Neuron (in vitro differentiated cells): Measurements from ENCODE around the gene LRP1B.
"Not testable (repeated sequence)": the region's sequence is repeated elsewhere in the genome, so short reads cannot be mapped to it uniquely, and the experiment has no call there.

Experiments
- H2AFZ ChIP-seq: one replicate; pipeline ENCODE4 v1.6.1; 2013; ENCODE audit warnings: low read depth, mild to moderate bottlenecking, inconsistent platforms, low read length, moderate library complexity
- H3K27me3 ChIP-seq: one replicate; pipeline ENCODE4 v1.6.1; 2013; ENCODE audit warnings: low read length; ENCODE audit not compliant: insufficient read depth
- H3K36me3 ChIP-seq: one replicate; pipeline ENCODE4 v1.6.1; 2013; ENCODE audit warnings: low read length; ENCODE audit not compliant: insufficient read depth
- H3K4me1 ChIP-seq: one replicate; pipeline ENCODE4 v1.6.1; 2013; ENCODE audit warnings: low read length; ENCODE audit not compliant: insufficient read depth
- H3K4me3 ChIP-seq: 2 replicates; pipeline ENCODE4 v1.5.1; 2013; ENCODE audit warnings: mild to moderate bottlenecking, low read length, moderate library complexity
- H3K9me3 ChIP-seq: one replicate; pipeline ENCODE4 v1.6.1; 2013; ENCODE audit warnings: low read length

The LRP1B gene

DNA sequence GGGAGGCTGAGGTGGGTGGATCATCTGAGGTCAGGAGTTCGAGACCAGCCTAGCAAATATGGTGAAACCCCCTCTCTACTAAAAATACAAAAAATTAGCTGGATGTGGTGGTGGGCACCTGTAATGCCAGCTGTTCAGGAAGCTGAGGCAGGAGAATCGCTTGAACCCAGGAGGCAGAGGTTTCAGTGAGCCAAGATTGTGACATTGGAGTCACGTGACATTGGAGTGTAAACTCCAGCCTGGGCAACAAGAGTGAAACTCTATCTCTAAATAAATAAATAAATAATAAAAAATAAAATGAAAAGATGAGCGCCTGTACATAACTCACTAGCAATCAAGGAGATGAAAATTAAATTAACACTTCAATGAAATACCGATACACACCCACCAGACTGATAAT, 1853.5 kb downstream of the LRP1B start:
- H2AFZ ChIP-seq, H3K27me3 ChIP-seq, H3K9me3 ChIP-seq, H3K36me3 ChIP-seq, H3K4me3 ChIP-seq, H3K4me1 ChIP-seq: not testable (repeated sequence)

GRCh38 chr2:140276661-140277060, 1854.2 kb downstream of the LRP1B start:
- Histone ChIP-seq H2AFZ (no peak overlapping the region), H3K9me3 (no peaks in the 10 kb centered on the region), H3K4me3 (no peak overlapping the region), H3K4me1 (no peaks in the 10 kb centered on the region), H3K27me3 (no peaks in the 10 kb centered on the region), H3K36me3 (no peaks in the 10 kb centered on the region)

GRCh38 chr2:140275427-140275826, 1855.4 kb downstream of the LRP1B start:
- Histone ChIP-seq H3K36me3 (no peaks in the 10 kb centered on the region), H3K27me3 (no peaks in the 10 kb centered on the region), H3K9me3 (no peaks in the 10 kb centered on the region), H3K4me3 (no peak overlapping the region), H2AFZ (no peak overlapping the region), H3K4me1 (no peaks in the 10 kb centered on the region)

DNA sequence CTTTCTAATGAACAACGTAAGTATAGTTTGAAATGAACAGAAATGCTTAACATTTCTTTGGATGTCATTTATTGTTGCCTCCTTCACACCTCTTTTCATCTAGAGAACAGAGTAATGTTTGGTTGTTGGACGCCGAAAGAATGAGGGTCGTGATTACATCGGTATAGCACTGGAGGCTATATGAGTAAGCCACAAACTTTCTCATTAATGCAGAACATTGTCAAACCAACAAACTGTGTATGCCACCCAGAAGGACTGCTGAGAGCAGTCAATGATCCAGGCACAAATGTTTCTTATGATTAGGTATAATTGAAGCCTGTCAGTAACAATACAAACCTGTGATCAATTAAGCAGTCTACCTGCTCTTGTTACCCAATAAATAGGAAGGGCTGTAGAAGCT, 1855.9 kb downstream of the LRP1B start:
- H3K27me3 ChIP-seq = no peaks in the 10 kb centered on the region

DNA sequence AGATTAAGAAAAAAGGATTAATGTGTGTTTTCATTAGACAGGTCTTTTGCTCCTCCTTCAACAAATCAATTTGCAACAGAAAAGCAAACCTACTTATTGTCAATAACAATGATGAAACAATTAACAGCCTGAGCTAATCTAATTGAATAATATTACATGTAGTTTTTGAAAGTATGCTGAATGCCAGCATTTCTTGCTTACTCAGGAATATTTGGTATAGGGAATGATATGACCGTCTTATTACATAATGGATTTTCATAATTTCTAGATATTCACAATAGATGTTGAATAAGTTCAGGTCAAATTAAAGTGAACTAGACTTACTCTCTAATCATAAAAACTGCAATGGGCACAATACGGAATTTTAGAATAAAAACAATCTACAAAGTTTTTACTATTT, 1856.9 kb downstream of the LRP1B start:
- Histone ChIP-seq H3K36me3 (no peaks in the 10 kb centered on the region), H3K9me3 (no peaks in the 10 kb centered on the region), H2AFZ (no peak overlapping the region), H3K4me1 (no peaks in the 10 kb centered on the region), H3K4me3 (no peak overlapping the region), H3K27me3 (no peaks in the 10 kb centered on the region)

More for the DNA sequence above, 1855.9 kb downstream of the LRP1B start:
- Histone ChIP-seq H2AFZ (no peak overlapping the region), H3K4me3 (no peak overlapping the region), H3K36me3 (no peaks in the 10 kb centered on the region), H3K4me1 (no peaks in the 10 kb centered on the region), H3K9me3 (no peaks in the 10 kb centered on the region)

DNA sequence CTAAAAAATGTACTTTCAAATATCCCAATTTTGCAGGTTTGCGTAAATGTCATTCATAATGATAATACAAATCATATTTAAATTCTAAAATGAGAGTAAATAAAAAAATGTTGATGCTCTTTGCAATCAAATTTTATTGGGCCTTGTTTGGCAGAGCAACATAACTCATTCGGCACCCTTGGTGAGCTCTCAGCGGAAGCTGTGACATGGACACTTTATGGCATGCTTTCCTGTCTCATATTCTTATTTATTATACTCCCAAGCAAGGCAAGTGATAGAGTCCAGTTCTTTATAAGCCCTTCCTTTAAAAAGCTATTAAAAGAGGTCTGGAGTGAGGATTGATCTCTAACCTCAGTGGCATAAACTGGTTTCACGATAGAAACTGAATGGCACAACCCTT, 1857.4 kb downstream of the LRP1B start:
- H3K9me3 ChIP-seq = no peaks in the 10 kb centered on the region
- no peaks in the 10 kb centered on the region for H3K4me1 ChIP-seq
- no peaks in the 10 kb centered on the region for H3K36me3 ChIP-seq
- H2AFZ ChIP-seq = no peak overlapping the region
- no peak overlapping the region for H3K4me3 ChIP-seq
- H3K27me3 ChIP-seq = no peaks in the 10 kb centered on the region

GRCh38 chr2:140270224-140270623, 1860.6 kb downstream of the LRP1B start:
- Histone ChIP-seq H2AFZ (no peak overlapping the region), H3K9me3 (no peaks in the 10 kb centered on the region), H3K4me3 (no peak overlapping the region), H3K4me1 (no peaks in the 10 kb centered on the region), H3K36me3 (no peaks in the 10 kb centered on the region), H3K27me3 (no peaks in the 10 kb centered on the region)

- Histone ChIP-seq H2AFZ (no peak overlapping the region), H3K9me3 (no peaks in the 10 kb centered on the region), H3K36me3 (no peaks in the 10 kb centered on the region), H3K4me1 (no peaks in the 10 kb centered on the region), H3K4me3 (no peak overlapping the region), H3K27me3 (no peaks in the 10 kb centered on the region)
Observed at GRCh38 chr2:140269000-140269399, 1861.8 kb downstream of the LRP1B start.

DNA sequence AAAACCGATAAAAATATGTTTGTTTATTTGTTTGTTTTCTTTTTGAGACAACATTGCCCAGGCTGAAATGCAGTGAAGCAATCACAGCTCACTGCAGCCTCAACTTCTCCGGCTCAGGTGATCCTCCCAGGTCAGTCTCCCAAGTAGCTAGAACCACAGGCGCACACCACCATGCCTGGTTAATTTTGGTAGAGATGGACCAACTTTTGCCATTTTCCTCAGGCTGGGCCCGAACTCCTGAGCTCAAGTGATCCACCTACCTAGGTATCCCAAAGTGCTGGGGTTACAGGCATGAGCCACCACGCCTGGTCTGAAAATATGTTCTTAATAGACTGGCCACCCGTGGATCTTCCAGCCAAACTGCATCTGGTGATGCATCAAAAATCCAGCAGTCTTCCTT, 1867.9 kb downstream of the LRP1B start:
- H3K9me3 ChIP-seq = no peaks in the 10 kb centered on the region
- H3K4me1 ChIP-seq = no peaks in the 10 kb centered on the region
- H2AFZ ChIP-seq = no peak overlapping the region
- H3K36me3 ChIP-seq = no peaks in the 10 kb centered on the region
- no peaks in the 10 kb centered on the region for H3K27me3 ChIP-seq
- no peak overlapping the region for H3K4me3 ChIP-seq

GRCh38 chr2:140257692-140258300, 1873.0 kb downstream of the LRP1B start:
- Histone ChIP-seq H2AFZ (no peak overlapping the region), H3K9me3 (no peaks in the 10 kb centered on the region), H3K4me1 (no peaks in the 10 kb centered on the region), H3K36me3 (no peaks in the 10 kb centered on the region), H3K4me3 (no peak overlapping the region), H3K27me3 (no peaks in the 10 kb centered on the region)

- Histone ChIP-seq H3K36me3 (no peaks in the 10 kb centered on the region), H3K4me3 (no peak overlapping the region), H2AFZ (no peak overlapping the region), H3K9me3 (no peaks in the 10 kb centered on the region), H3K27me3 (no peaks in the 10 kb centered on the region), H3K4me1 (no peaks in the 10 kb centered on the region)
Observed at GRCh38 chr2:140256080-140256479, 1874.7 kb downstream of the LRP1B start.

- Histone ChIP-seq H3K4me3 (no peak overlapping the region), H3K9me3 (no peaks in the 10 kb centered on the region), H3K4me1 (no peaks in the 10 kb centered on the region)
Observed at GRCh38 chr2:140249821-140250220, 1881.0 kb downstream of the LRP1B start.

DNA sequence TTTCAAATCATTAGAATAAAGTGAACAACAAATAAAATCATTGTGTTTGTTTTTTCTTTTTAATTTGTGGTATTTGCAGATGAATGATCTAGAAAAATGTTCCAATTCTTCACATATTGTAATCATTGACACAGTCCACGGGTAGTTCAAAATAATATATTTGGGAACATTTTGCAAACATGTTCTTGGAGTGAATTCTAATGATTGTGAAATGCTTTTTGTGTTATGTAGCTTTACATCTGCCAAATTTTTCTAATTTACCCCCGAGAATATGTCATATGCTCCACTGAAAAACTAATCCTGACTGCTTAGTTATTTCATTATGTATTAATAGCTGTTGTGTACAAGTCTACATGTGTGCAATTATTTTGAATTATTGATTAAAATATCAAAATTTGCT, 1882.2 kb downstream of the LRP1B start:
- Histone ChIP-seq H3K27me3 (no peaks in the 10 kb centered on the region), H3K4me1 (no peaks in the 10 kb centered on the region), H2AFZ (no peak overlapping the region), H3K9me3 (no peaks in the 10 kb centered on the region), H3K36me3 (no peaks in the 10 kb centered on the region), H3K4me3 (no peak overlapping the region)

More at GRCh38 chr2:140249821-140250220, 1881.0 kb downstream of the LRP1B start:
- Histone ChIP-seq H2AFZ (peak overlapping the region; percentile 5), H3K27me3 (no peaks in the 10 kb centered on the region), H3K36me3 (no peaks in the 10 kb centered on the region)

- Histone ChIP-seq H3K27me3 (no peaks in the 10 kb centered on the region), H3K36me3 (no peaks in the 10 kb centered on the region), H3K4me3 (no peak overlapping the region), H3K9me3 (no peaks in the 10 kb centered on the region), H2AFZ (peak overlapping the region; percentile 20), H3K4me1 (no peaks in the 10 kb centered on the region)
Observed at GRCh38 chr2:140247451-140248195, 1883.2 kb downstream of the LRP1B start.
